GM21528 (cell line): ENCODE results near the gene UCHL1.
"Not testable (repeated sequence)": the region's sequence is repeated elsewhere in the genome, so short reads cannot be mapped to it uniquely, and the experiment has no call there.

Source experiments
- ATAC-seq: cut with Tn5 transposase; IDR thresholded peaks from one replicate; pipeline ENCODE4 v1.9.1; 2021; ENCODE audit warnings: mild to moderate bottlenecking, moderate library complexity; ENCODE audit not compliant: unreplicated experiment, low FRiP score

Gene UCHL1

DNA sequence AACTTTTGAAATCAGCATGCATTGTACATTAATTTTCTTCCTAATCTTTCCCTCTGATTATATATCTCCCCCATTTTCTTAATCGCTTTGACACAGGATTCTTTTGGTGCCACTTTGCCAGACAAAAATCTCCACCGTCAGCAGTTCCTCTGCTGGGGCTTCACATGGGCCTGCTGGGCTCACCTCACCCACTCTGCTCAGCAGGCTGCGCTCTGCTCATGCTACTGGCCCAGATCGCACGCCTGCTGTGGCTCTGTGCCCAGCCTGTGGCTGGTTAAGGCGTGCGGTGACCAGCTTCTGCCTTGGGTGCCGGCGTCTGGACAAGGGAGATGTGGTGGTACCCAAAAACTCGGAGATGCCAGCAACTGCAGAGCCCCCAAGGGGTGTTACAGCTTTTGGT is 31.1 kb downstream of the UCHL1 start:
- ATAC-seq, result no peak

DNA sequence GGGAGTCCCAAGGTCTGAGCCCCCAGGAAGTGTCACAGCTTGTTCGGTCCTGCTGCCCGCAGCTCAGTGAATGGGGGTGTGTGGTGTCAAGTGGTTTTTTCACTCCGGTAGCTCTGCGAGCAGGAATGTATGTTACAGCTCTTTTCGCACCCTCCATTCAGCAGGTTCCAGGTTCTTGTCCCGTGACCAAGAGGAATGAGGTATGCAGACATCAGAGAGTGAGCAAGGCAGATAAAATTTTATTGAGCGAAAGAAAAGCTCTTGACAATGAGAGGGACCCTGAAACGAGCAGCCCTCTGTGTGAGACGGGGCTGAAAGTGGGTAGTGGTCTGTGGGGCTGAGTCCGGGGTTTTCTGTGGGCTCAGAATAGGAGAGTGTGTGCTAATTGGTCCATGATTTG is 31.5 kb downstream of the UCHL1 start:
- no peak for ATAC-seq

- ATAC-seq, result no peak
Measured at GRCh38 chr4:41290479-41290878, 33.8 kb downstream of the UCHL1 start.

DNA sequence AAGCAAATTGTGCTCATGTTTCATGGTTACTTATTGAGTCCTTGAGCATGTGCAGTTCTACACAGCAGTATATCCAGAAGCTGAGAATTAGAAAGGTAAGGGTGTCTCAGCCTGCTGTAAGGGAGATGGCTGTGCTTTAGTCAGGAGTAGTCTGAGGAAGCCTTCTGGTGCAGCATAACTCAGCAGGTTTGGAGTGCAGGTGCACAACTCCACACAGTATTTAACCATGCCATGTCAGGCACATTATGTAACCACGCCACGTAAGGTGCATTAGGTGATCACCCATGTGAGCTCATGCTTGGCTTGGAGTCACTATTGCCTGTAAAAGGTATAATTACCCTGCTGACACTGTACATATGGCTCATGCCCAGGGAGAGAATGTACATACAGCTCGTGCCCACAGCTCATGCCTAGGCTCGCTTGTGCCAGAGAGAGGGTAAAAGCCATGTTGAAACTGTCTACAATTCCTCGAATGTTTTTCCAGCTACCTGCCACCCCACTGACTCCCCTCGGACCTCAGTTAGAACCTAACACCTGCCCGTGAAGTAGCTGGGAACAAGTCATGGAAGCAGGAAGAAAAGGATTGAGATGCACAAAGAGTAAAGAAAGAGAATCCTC is 37.8 kb downstream of the UCHL1 start:
- no peak for ATAC-seq

GRCh38 chr4:41296995-41297394 is 40.3 kb downstream of the UCHL1 start:
- ATAC-seq, result no peak

- ATAC-seq, result no peak
Measured at GRCh38 chr4:41297832-41298231, 41.1 kb downstream of the UCHL1 start.

- ATAC-seq, result no peak
Measured at GRCh38 chr4:41299486-41299885, 42.8 kb downstream of the UCHL1 start.

DNA sequence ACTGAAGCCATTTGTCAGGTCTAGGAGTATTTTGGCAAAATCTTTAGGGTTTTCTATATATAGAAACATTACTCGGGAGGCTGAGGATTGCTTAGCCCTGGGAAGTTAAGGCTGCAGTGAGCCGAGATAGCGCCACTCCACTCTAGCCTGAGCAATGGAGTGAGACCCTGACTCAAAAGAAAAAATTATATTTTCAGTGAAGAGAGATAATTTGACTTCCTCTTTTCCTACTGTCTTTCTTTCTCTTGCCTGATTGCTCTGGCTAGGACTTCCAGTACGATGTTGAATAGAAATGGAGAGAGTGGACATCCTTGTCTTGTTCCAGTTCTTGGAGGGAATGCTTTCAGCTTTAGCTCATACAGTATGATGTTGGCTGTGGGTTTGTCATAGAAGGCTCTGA is 44.4 kb downstream of the UCHL1 start:
- ATAC-seq, result no peak

DNA sequence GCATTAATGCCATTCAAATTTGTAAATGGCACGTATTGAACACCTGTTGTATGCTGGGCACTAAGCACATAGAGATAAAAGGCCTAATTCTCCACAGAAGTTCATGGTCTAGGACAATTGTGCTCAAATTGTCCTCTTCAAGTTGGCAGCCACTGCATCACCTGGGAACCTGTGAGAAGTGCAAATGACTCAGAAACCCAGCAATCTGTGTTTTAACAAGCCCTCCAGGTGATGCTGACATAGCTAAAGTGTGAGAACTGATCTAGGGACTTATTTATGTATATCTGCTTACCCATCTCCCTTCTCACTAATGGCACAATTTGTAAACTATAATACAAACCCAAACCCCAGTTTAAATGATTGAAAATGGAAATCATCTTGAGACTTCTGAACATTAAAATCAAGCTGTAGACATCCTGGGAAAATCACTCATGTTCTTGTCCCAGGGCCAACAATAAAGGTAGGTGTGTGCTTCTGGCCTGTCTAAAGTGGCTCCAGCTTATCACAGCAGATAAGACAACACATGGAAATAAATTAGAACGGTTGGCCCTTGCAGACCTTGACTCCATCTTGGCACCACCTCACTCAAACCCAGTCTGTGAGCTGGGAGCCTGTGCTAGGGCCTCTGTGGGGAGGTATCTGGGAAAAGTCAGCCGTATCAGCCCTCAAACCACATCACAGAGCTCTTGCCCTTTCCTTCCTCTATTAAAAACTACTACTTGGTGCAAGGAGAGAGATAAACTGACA is 46.8 kb downstream of the UCHL1 start:
- no peak for ATAC-seq

GRCh38 chr4:41304221-41304620 is 47.5 kb downstream of the UCHL1 start:
- ATAC-seq, result no peak

- no peak for ATAC-seq
Measured at GRCh38 chr4:41305476-41305875, 48.7 kb downstream of the UCHL1 start.

- ATAC-seq, result no peak
Measured at GRCh38 chr4:41307638-41308037, 50.9 kb downstream of the UCHL1 start.

- ATAC-seq, result no peak
Measured at GRCh38 chr4:41308398-41308797, 51.7 kb downstream of the UCHL1 start.

DNA sequence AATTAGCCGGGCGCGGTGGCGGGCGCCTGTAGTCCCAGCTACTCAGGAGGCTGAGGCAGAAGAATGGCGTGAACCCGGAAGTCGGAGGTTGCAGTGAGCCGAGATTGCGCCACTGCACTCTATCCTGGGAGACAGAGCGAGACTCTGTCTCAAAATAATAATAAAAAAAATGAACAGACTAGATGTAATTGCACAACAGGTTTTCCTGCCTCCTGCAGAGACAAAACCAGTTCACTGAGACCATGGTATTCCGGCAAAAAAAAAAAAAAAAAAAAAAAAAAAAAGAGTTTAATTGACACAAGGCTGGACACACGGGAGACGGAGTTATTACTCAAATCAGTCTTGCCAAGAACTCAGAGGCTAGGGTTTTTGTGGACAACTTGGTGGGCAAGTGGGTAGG is 58.7 kb downstream of the UCHL1 start:
- ATAC-seq, result not testable (repeated sequence)

DNA sequence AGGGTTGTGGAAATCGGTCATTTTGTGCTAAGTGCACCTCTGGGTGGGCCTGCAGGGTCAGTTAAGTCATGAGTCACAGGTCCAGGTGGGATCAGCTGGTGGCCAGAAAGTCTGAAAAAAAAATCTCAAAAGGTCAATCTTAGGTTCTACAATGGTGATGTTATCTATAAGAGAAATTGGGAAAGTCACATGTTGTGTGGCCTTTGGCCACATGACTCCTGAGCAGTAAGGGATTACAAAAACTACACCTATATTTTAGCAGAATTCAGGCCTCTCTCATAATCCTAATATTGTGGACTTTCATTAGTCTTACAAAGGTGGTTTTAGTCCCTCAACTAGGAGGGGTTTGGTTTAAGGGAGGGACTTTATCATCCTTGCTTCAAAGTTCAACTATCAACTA is 59.1 kb downstream of the UCHL1 start:
- ATAC-seq, result no peak
